ENCODE measurements around the gene GBX1.

GBX1 gene

DNA sequence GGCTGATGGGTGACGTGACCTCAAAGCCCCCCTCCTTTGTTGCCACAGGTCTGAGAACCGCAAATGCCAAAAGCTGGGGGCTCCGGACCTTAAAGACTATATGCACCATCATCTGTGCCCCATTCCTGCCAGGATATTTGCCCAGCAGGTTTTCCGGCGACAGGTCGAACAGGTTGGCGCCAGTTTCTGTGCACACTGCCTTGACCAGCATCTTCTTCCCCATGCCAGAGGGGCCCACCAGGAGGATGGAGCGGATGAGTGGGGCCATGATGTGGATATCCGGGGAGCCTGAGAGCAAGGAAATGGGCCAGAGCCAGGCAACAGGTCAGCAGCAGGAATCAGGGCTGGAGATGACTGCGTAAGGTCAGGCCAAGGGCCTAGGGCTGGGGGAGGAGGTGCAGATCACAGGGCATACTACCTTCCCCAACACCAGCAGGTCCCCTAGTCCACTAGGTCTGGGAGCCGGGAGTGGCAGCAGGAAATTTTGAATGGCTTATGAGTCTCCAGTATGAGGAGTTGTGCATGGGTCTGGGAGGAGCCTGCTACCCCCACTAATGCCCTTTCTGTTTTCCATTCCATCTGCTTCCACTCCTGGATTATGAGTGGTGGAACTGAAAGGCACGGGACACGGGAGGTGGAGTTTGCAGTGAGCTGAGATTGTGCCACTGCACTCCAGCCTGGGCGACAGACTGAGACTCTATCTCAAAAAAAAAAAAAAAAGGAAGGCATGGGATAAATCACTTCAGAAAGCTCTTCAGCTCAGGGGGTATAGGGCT is 25.9 kb upstream of the GBX1 start:
- DNase-seq = no peak

DNA sequence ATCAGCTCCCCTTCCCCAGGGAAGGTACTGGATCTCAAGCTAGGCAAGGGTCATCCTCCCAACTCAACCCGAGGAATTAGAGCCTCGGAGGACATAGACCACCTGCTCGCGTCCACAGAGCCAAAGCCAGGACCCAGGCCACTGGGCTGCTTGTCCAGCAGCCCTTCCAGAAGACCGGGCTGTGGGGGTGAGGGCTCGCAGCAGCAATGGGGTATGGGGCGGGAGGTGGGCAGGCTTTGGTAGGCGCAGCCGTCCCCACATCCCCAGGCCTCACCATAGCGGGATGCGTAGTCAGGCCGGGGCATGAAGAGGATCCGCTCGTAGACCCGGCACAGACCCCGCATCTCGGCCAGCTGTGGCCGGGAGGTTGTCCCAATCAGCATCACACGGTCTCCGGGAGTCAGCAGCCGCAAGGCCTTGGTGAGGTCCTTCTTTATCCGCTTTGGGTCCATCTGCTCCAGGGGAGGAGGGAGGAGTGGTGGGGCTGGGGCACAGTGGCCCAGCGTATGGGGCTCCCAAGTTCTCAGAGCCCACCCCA is 24.6 kb upstream of the GBX1 start:
- DNase-seq = no peak

DNA sequence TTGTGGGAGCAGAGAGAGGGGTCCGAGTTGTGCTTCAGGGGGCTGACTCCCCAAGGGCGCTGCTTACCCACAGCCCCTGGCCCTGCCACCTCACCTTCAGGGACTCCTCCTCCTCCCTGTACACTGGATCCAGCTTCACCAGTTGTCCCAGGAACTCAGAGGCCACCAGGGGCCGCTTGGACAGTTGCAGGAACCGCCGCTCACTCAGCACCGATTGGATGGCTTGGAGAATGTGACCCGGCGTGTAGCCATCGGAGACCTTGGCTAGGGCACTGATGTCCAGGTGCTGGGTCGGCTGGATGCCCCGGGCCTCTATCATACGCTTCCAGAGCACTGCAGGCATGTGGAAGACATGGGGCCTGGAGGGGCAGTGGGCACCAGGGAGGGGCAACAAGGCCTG is 24.1 kb upstream of the GBX1 start:
- no peak for DNase-seq

DNA sequence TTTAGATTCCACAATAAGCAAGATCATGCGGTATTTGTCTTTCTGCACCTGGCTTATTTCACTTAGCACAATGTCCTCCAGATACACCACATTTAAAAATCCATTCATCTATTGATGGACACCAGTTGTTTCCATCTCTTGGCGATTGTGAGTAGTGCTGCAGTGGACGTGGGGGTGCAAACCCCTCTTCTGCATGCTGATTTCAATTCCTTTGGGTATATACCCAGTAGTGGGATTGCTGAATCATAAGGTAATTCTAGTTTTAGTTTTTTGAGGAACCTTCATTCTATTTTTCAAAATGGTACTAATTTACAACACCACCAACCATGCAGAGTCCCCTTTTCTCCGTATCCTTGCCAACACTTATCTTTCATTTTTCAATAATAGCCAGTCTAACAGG is 21.5 kb upstream of the GBX1 start:
- no peak for DNase-seq

DNA sequence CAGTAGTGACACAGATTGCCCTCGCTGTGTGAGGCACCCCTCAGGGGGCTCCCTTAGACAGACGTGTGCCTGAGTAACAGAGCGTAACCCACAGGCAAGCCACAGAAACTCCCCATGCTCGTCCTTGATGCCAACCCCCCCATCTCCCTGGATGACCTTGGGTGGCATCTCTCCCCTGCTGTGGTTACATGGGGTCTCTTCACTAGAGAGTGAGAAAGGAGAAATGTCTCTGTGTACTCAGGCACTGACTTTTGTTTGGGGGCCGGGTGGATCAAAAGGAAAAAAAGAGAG is 20.7 kb upstream of the GBX1 start:
- DNase-seq = no peak

DNA sequence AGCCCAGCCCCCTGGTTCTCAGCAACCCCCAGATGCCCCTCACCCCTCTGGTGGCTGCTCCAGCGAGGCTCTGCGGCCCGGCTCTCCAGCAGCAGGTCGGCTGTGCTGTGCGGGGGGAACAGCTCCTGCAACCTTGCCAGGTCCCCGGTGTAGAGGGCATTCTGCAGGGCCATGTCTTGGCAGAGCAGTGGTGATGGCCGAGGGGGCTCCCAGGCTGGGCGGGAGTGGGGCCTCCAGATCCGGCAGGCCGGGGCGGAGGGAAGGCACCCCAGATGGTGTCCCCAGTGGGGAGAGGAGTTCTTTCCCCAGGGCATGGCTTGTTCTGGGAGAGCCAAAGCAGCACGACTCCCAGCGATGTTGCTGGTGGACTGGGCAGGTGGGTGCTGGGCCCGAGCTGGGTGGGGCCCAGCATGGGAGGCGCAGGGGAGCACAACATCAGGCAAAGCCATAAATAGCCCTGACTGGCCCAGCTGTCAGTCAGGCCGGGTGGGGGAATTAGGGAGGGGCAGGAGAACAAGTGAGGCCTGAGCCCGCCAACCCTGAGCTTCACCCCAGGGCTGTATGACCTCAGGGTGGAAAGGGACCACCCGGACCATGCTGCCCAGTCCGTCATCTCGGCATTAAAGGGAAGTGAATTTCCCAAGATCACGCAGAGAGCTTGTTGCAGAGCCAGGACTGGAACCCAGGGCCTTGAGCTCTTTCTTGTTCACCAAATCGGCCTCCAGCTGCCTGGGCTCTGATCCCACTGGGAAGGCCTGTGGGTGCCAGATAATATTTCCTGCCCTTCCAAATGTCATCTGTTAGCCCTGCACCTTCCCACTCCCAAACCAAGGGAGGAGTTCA is 20.1 kb upstream of the GBX1 start:
- DNase-seq = no peak

DNA sequence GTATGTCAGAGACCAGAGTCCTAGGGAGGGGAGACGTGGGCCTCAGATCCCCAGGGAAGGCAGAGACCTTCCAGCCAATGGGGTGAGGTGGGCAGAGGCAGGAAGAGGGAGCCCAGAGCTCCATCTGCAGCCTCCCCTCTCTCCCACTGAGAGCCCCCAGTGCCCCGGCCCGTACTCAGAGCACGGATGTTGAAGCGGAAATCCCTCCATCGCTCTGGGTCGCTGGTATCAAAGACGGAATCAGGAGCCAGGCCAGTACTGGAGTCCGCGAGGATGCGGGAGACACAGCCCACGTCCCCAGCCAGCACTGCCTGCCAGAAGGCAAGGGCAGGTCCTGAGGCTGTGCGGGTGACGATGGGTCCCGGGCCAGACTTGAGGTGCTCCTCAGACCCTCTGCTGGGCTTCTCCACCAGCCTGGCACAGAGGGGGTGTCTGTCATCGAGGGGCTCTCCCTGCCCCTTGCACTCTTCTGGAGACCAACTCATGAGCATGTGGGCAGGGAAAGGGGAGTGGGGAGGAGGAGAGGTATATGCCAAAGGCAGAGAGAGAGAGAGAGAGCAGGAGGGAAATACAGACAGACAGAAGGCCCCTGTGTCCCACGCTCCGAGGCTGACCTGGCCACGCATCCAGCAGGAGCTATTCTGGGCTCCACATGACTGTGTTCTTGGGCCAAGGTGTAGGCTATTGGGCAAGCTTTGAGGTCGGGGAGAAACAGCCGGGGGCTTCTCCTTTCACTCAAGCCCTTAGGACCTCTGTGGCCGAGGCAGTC is 19.3 kb upstream of the GBX1 start, which contains the start of gene ASB10:
TSS of gene ASB10 (minus strand) at position 611 of the 769 bp plus-strand sequence. CDS start at position 491, 120 bp downstream.
- no peak for DNase-seq

DNA sequence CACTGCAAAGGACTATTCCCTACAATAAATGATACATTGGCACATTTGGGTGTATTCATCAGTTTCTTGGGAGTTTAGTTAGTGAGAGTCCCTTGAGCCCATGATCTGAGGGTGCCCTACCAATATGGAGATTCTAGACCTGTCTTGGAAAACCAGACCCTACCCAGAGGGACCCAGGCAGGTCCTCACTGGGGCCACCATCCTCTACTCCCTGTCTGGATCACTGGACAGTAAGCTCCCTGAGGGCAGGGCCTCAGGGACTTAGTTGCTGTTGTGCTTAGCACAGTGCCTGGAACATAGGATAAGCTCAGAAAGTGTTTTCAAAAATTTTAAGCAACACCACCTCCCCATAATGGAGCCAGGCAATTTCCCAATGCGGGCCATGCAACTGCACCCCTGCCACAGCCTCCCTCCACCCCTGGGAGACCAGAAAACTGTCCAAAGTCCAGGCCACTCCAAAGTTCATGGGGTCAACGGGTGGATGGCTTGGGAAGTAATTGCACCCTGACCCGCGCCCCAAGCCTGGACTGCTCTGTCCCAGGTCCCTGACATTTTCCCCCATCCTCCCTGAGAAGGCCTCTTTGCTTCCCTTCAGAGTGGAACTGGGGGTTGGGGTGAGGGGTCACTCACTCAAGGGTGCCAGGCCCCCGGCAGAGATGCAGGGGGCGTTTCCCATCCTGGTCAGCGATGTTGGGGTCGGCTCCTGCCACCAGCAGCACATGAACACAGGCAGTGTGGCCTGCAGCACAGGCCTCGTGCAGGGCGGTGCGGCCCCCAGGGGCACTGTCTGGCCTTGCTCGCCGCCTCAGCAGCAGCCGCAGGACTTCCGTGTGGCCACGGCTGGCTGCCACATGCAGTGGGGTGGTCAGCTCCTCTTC is 18.5 kb upstream of the GBX1 start:
- DNase-seq = no peak

DNA sequence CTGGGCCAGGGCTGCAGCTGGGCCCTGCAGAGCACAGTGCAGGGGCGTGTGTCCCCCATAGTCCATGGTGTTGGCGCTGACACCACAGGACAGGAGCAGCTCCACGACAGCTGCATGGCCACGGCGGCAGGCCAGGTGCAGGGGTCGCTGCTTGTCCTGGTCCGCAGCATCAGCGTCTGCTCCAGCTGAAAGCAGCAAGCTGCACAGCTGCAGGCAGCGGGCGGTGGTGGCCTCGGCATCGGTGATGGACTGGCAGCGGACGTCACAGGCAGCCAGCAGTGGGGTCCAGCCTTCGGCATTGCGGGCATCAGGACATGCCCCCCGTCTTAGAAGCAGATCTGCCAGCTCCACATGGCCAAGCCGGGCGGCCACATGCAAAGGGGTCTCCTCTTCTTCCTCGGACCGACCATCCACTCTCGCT is 13.5 kb upstream of the GBX1 start:
- DNase-seq = no peak

DNA sequence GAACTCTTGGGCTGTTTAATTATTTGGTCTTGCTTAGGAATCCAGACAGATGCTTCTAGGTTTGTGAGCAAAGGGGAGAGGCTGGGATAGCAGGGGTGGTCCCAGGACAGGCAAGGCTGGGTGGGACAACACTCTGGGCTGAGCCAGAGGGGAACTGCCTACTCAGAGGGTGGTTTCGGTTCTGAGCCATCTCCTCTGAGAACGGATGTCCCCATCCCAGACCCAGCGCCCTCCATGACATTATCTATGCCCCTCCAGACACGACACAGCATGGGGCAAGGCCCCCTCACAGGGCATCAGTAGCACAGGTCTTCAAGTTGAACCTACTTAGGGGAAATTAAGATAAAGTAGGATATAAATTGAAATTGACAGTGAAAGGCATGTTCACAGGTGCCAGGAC is 12.5 kb upstream of the GBX1 start:
- no peak for DNase-seq

DNA sequence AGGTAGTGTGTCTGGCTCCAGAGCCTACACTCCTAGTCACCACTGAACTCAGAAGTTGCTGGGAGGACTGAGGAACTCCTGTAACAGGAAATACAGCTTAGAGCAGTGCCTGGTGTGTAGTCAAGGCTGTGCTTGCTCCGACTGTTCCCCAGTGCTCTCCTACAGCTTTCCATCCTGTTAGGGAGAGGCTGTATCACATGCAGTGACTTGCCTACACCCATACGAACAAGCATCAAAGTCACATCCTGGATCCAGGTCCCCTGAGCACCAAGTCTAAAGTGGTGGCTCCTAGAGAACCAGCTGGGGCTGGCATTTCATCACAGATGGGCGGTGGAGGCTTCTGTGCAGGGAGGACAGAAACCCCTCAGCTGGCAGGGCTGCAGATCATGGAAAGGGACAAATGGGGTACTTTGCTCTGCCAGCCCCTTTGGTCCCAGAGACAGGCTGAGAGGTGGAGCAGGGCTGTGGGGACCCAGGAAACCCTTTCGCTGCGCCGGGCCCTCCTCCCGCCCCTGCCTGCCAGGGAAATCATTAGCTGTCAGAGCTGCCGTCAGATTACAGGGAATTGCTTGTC is 11.9 kb upstream of the GBX1 start:
- no peak for DNase-seq

DNA sequence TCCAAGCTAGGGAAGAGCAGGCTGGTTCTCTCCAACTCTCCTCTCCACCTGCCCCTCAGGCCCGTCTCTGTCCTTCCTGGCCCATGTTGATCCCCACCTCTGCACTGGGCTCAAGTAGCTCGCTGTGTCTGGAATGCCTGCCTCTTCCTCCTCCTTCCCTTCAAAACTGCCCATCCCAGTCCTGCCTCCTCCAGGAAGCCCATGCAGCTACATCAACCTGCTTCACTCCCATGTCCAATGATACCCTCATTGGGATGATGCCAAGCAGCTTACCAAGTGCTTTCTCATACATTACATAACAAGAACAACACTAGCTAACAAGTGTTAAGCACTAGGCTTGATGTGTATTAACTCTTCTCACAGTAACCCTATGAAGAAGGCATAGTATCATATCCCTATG is 11.3 kb upstream of the GBX1 start:
- no peak for DNase-seq

DNA sequence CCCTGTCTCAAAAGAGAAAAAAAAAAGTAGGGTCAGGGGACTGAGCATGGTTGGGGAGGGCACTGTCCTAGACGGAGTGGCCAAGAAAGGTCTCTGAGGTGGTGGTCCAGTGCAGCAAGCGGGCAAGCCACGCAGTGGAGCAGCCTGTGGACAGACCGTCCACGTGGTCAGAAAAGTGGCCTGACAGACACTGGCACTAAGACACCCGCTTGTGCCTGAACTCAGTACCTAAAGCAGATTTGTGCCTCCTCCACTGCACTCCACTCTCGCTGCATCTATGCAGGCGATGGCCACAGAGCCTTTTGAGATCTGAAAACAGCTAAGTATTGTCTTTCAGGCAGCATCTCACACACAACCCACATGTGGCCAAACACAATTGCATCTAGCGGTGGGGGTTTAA is 10.7 kb upstream of the GBX1 start:
- no peak for DNase-seq

DNA sequence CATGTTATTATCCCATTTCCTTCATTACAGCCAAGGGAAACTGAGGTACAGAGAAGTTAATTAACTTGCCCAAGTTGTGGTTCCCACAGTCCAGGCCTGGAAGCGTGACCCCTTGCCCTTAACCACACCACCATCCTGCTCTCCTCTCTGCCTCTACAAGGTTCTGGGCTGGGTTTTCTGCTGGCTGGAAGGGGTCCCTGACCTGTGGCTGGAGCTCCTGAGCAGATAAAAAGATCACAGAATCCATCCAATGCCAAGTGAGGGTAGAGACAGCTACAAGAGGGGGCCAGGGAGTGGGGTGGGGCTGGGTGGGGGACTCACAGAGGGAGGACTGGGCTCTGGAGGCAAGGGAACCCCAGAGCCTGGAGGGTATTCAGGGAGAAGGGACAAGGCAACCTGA is 9.8 kb upstream of the GBX1 start:
- DNase-seq = no peak

DNA sequence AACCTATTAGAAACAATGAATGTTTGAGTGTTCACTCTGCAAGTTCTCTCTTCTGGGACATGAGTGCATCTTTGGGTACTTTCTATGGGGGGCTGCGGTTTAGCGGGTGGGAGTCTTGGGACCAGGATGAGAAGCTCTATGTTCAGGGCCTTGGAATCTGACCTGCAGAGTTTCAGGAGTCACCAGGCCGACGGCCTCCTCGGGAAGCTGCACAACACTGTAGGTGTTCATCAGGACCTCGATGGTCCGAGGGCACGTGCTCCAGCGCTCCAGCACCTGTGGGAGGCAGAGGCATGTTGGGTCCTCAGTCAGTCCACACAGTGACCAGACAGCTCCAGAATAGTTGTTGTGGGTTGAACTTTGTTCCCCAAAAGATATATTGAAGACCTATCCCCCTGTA is 8.9 kb upstream of the GBX1 start:
- DNase-seq = no peak

DNA sequence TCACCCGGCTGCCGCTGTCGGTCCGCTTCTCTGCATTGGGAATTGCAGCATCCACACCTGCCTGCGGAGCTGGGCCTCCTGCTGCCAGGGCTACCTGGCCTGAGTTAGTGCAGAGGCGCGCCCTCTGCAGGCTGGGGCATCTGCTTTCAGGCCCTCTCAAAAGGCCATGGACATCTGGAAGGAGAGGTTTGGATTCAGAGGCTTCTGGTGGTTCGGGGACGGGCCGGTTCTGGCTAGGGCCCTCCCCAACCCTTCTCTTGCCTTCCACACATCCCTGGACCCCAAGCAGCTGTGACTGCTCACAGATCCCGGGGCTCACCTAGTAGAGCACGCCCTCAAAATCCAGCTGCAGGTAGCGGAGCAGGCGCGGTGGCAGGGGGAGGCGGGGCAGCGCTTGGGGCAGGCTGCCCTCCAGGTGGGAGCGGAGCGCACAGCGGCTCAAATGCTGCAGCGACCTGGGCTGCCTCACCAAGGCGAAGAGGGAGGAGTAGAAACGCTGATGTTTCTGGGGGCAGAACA is 8.4 kb upstream of the GBX1 start:
- DNase-seq = no peak

DNA sequence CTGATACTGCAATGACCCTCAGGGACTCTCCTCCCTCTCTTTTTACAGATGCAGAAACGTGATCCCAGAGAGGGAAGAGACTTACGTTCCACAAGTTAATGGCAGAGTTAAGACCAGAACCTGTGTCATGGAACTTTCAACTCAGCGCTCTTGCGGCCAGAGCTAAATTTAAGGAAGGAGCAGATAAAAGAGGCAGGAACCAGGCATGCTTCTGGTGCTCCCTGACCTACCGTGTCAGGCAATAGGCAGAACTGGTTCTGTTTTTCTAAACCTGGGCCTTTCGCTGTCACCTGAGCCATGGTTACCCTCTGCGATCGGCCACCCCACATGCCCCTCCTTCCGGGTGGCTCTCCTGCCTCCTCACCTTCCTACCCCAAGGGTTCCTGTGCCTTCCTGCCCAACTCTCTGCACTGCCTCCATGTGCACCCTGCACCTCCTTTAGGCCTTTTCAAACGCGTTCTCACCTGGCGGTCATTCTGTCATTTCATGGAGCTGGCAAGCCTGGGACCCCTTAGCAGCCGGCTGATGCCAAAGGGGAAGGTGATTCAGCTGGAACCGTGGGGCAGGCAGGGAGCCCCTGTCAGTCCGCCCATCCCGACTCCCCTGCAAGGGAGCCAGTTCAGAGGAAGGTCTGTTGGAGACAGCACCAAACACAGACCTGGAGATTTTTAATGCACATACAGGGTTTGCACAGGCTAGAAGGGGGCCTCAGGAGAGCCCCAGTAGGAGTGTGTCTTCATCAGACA is 7.7 kb upstream of the GBX1 start:
- no peak for DNase-seq

DNA sequence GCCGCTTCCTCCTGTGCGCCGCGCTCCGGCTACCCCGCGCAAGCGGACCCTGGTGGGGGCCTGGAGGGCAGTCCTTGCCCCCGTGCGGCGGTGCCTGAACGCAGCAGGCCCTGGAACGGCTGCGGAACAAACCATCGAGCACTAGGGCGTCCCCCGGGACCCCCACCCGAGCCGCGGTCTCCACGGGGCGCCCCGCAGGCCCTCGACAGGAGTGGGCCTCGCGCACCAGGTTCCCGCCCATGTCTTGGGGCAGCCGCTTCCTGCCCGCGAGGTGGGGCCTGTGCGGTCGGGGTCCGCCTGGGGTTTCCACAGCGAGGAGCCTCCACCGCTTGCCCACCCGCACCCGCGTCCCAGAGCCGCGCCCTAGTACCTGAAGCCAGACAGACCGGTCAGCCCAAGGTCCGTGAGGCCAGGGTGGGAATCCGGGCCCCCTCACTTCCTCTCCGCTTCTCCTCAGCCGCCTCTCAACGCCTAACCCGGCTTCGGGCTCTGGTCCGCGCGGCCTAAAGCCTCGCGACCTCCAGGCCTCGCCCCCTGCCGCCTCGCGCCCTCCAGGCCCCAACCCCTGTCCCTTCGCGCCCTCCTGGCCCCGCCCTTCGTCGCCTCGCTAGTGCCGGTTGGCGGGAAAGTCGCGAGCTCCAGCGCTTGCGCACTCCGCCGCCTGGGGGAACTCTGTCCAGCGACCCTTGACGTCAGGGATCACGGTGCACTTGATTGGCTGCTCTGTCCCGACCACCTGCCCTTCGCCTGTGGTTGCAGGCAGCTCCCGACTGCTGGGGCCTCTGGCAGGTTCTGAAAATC is 7.0 kb upstream of the GBX1 start:
- peak; percentile 18 for DNase-seq

DNA sequence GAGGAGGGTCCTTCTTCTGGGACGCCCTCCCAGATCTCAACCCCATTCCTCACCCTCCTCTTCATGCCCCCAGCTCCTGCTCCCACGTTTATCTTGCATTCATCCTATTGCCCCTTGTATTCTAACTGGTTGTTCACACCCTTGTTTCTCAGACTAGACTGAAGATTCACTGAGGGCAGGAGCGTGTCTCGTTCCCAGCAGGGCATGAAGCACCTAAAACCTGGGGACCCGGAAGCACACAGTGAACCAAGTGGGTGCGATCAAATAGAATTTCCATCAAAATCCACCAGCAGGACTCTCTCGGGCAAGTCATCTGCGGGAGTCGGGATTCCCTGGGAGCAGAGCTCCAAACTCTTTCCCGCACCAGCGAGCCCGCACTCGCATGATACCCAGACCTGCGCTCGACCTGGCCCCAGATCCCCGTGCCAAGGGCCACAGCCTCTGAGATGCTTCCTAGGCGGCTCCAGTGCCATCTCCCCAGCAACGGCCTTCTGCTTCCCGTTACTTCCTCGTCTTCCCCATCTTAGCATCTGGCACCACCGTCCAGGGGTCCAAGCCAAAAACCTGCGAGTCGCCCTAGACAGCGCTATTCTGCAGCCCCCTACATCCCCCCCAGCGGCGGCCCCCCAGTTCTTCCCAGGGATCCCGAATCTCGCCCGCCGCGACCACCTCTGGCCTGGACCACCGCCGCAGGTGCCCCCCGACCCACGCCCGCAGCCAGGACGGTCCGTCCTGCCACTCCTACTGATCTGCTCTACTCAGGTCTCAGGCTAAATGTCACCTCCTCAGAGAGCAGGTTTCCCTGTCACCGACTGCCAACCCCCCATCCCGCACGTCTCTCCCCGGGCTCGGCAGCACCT is 6.1 kb upstream of the GBX1 start:
- DNase-seq = no peak

Measured in fibroblast of skin of scalp (primary cell).